IMR-90 (cell line): ENCODE data around the gene COPS7A. TPM values are rescaled to one million over a fixed set of nuclear protein-coding genes. Genes with fewer than 3 reads are reported as not detected.
A peak's percentile ranks its signal among the peaks of the same experiment; 100 is the strongest.

Experiments
- ATAC-seq: fragments of 200-7000 bp; cut with Tn5 transposase; 2 replicates; pipeline ENCODE4 v1.9.1; 2020; ENCODE audit warnings: low read depth, mild to moderate bottlenecking, moderate library complexity
- BruUV-seq: library from RNA; stranded (reverse); fragments of 400-500 nt; replicated peaks from 2 replicates; lab custom pipeline; 2021; lab: Mats Ljungman, UMichigan
- CTCF ChIA-PET: fragments of 300-600 bp; formaldehyde crosslinking; extraction: SDS; loops from one replicate; lab custom pipeline; 2021; ENCODE audit warnings: antibody characterized with exemption; lab: Yijun Ruan, JAX
- POLR2A ChIA-PET: fragments of 300-600 bp; sonication (Branson Sonifier 250); formaldehyde crosslinking; loops from one replicate; lab custom pipeline; 2022; ENCODE audit warnings: antibody characterized with exemption; ENCODE audit not compliant: unreplicated experiment; lab: Charles Lee
- DNase-seq: peaks from one replicate; pipeline ENCODE4 v3.0.0; 2013
- H2AFZ ChIP-seq: replicated peaks from 2 replicates; pipeline ENCODE3; 2013; ENCODE audit warnings: low read length, mild to moderate bottlenecking; ENCODE audit not compliant: poor library complexity
- H2AK5ac ChIP-seq: 2 replicates; pipeline ENCODE4 v1.6.1; 2013; ENCODE audit warnings: low read depth, low read length, inconsistent platforms
- H2AK9ac ChIP-seq: replicated peaks from 2 replicates; pipeline ENCODE3; 2013; ENCODE audit warnings: mild to moderate bottlenecking, low read depth, low read length, moderate library complexity; ENCODE audit not compliant: poor library complexity
- H2BK120ac ChIP-seq: 2 replicates; pipeline ENCODE4 v1.6.1; 2013; ENCODE audit warnings: low read depth, low read length, inconsistent platforms
- H2BK15ac ChIP-seq: 3 replicates; pipeline ENCODE4 v1.6.1; 2013; ENCODE audit warnings: low read depth, low read length, inconsistent platforms
- H2BK20ac ChIP-seq: 2 replicates; pipeline ENCODE4 v1.6.1; 2013; ENCODE audit warnings: low read depth, mild to moderate bottlenecking, inconsistent platforms, low read length, moderate library complexity
- H2BK5ac ChIP-seq: 2 replicates; pipeline ENCODE4 v1.6.1; 2013; ENCODE audit warnings: mild to moderate bottlenecking, low read depth, low read length, inconsistent platforms; ENCODE audit not compliant: poor library complexity, severe bottlenecking
- H3K14ac ChIP-seq: replicated peaks from 2 replicates; pipeline ENCODE4 v1.6.1; 2013; ENCODE audit warnings: low read depth, low read length, inconsistent platforms
- H3K18ac ChIP-seq: 2 replicates; pipeline ENCODE4 v1.6.1; 2013; ENCODE audit warnings: low read depth, low read length, control low read depth
- H3K23ac ChIP-seq: 2 replicates; pipeline ENCODE4 v1.6.1; 2013; ENCODE audit warnings: low read depth, low read length, inconsistent platforms
- H3K27ac ChIP-seq: 2 replicates; pipeline ENCODE4 v1.5.1; 2013; ENCODE audit warnings: mild to moderate bottlenecking, control low read depth, low read length; ENCODE audit not compliant: insufficient read depth
- H3K27me3 ChIP-seq: 2 replicates; pipeline ENCODE4 v1.6.1; 2013; ENCODE audit warnings: low read length; ENCODE audit not compliant: control insufficient read depth, insufficient read depth
- H3K36me3 ChIP-seq: 2 replicates; pipeline ENCODE4 v1.6.1; 2013; ENCODE audit warnings: low read length, mixed read lengths; ENCODE audit not compliant: control insufficient read depth, insufficient read depth
- H3K4ac ChIP-seq: 2 replicates; pipeline ENCODE4 v1.6.1; 2013; ENCODE audit warnings: low read depth, low read length, inconsistent platforms
- H3K4me1 ChIP-seq: 2 replicates; pipeline ENCODE4 v1.6.1; 2013; ENCODE audit warnings: low read length, mixed read lengths; ENCODE audit not compliant: control insufficient read depth, insufficient read depth
- H3K4me2 ChIP-seq: 2 replicates; pipeline ENCODE4 v1.6.1; 2013; ENCODE audit warnings: low read depth, mild to moderate bottlenecking, control low read depth, low read length, moderate library complexity
- H3K4me3 ChIP-seq: 2 replicates; pipeline ENCODE4 v1.5.1; 2013; ENCODE audit warnings: low read depth, mild to moderate bottlenecking, control low read depth, low read length, moderate library complexity; ENCODE audit not compliant: insufficient read depth
- H3K56ac ChIP-seq: 2 replicates; pipeline ENCODE4 v1.6.1; 2013; ENCODE audit warnings: low read length, inconsistent platforms; ENCODE audit not compliant: insufficient read depth; ENCODE audit errors: extremely low read depth
- H3K79me1 ChIP-seq, 2 experiments: 2 replicates each; pipeline ENCODE4 v1.6.1; 2013; ENCODE audit warnings: low read length in 2 of 2, inconsistent platforms in 1 of 2, low read depth in 1 of 2
- H3K9ac ChIP-seq: 2 replicates; pipeline ENCODE4 v1.6.1; 2013; ENCODE audit warnings: low read depth, low read length, control low read depth
- H3K9me1 ChIP-seq: 2 replicates; pipeline ENCODE4 v1.6.1; 2013; ENCODE audit warnings: low read length, inconsistent platforms; ENCODE audit not compliant: insufficient read depth
- H3K9me3 ChIP-seq: 2 replicates; pipeline ENCODE4 v1.6.1; 2013; ENCODE audit warnings: low read length; ENCODE audit not compliant: control insufficient read depth, insufficient read depth
- H4K20me1 ChIP-seq: 2 replicates; pipeline ENCODE4 v1.6.1; 2013; ENCODE audit warnings: low read length, inconsistent platforms; ENCODE audit not compliant: insufficient read depth
- H4K5ac ChIP-seq: 2 replicates; pipeline ENCODE4 v1.6.1; 2013; ENCODE audit warnings: mild to moderate bottlenecking, low read depth, low read length, control low read depth
- H4K8ac ChIP-seq, 2 experiments: 2 replicates each; pipeline ENCODE4 v1.6.1; 2013; ENCODE audit warnings: low read depth in 2 of 2, low read length in 2 of 2, control low read depth in 1 of 2, inconsistent platforms in 1 of 2
- H4K91ac ChIP-seq: 2 replicates; pipeline ENCODE4 v1.6.1; 2013; ENCODE audit warnings: low read depth, low read length, inconsistent platforms; ENCODE audit not compliant: insufficient read depth
- BHLHE40 ChIP-seq: fragments of 150-350 bp; IDR thresholded peaks from 2 replicates; pipeline ENCODE4 v1.6.1; 2016; ENCODE audit warnings: mild to moderate bottlenecking, low read depth, low read length
- CEBPB ChIP-seq: IDR thresholded peaks from 2 replicates; pipeline ENCODE4 v1.6.1; 2012; ENCODE audit warnings: low read depth, low read length, improper control_type of control experiment
- CHD1 ChIP-seq: IDR thresholded peaks from 2 replicates; pipeline ENCODE4 v1.6.1; 2012; ENCODE audit warnings: low read depth, low read length, improper control_type of control experiment
- FOS ChIP-seq: fragments of 150-350 bp; IDR thresholded peaks from 2 replicates; pipeline ENCODE4 v1.6.1; 2016; ENCODE audit warnings: low read depth, low read length
- MAFK ChIP-seq: IDR thresholded peaks from 2 replicates; pipeline ENCODE4 v1.6.1; 2012; ENCODE audit warnings: low read depth, low read length, improper control_type of control experiment
- MAZ ChIP-seq: IDR thresholded peaks from 2 replicates; pipeline ENCODE4 v1.6.1; 2012; ENCODE audit warnings: low read depth, mild to moderate bottlenecking, low read length, improper control_type of control experiment, moderate library complexity, borderline replicate concordance
- MXI1 ChIP-seq: IDR thresholded peaks from 2 replicates; pipeline ENCODE4 v1.6.1; 2012; ENCODE audit warnings: low read depth, mild to moderate bottlenecking, low read length, moderate library complexity, borderline replicate concordance
- NFE2L2 ChIP-seq: fragments of 150-350 bp; IDR thresholded peaks from 2 replicates; pipeline ENCODE4 v1.6.1; 2016; ENCODE audit warnings: low read depth, mild to moderate bottlenecking, low read length
- POLR2A ChIP-seq: IDR thresholded peaks from 2 replicates; pipeline ENCODE4 v1.6.1; 2012; ENCODE audit warnings: mild to moderate bottlenecking, low read depth, low read length
- RAD21 ChIP-seq: IDR thresholded peaks from 2 replicates; pipeline ENCODE4 v1.6.1; 2012; ENCODE audit warnings: low read length, improper control_type of control experiment
- RCOR1 ChIP-seq: IDR thresholded peaks from 2 replicates; pipeline ENCODE4 v1.6.1; 2012; ENCODE audit warnings: mild to moderate bottlenecking, low read length, improper control_type of control experiment; ENCODE audit not compliant: insufficient replicate concordance
- RFX5 ChIP-seq: IDR thresholded peaks from 2 replicates; pipeline ENCODE4 v1.8.0; 2012; ENCODE audit warnings: low read depth, mild to moderate bottlenecking, low read length, moderate library complexity
- SMC3 ChIP-seq: fragments of 150-350 bp; IDR thresholded peaks from 2 replicates; pipeline ENCODE4 v1.6.1; 2016; ENCODE audit warnings: low read depth, mild to moderate bottlenecking, antibody characterized with exemption, low read length, moderate library complexity
- WGBS, 2 experiments: methylation state at CpG; one replicate each; pipeline versions ENCODE4 v1.1.5 to v1.1.7; 2013; ENCODE audit warnings: missing lambda C conversion rate in 2 of 2; ENCODE audit not compliant: insufficient read length in 1 of 2; ENCODE audit errors: extremely low coverage in 2 of 2; 5-methylcytosine and 5-hydroxymethylcytosine counted together
- dilution Hi-C: fragments of 300-500 bp; cut with HindIII; formaldehyde crosslinking; loops from one replicate; pipeline ENCODE4 v1.14.3; 2018; ENCODE audit warnings: low sequenced_read_pairs; ENCODE audit not compliant: unreplicated experiment
- in situ Hi-C: fragments of 300-500 bp; cut with MboI; formaldehyde crosslinking; loops from 3 replicates; pipeline ENCODE4 v1.14.3; 2019; ENCODE audit warnings: low sequenced_read_pairs, inconsistent platforms, mixed read lengths
- intact Hi-C: fragments of 100-400 bp; cut with micrococcal nuclease; formaldehyde crosslinking; loops from 2 replicates; pipeline ENCODE4 v1.10.0; 2022
- polyA plus RNA-seq, 3 experiments: library from polyadenylated mRNA; depleted of rRNA; stranded (reverse); fragments of >200 nt; gene quantifications; 2 replicates each; pipeline ENCODE4 v1.2.3, GENCODE V29; 2012; ENCODE audit warnings: low replicate concordance in 1 of 3
- total RNA-seq: library from RNA; depleted of rRNA; stranded (reverse); fragments of >200 nt; gene quantifications from 2 replicates; pipeline ENCODE4 v1.2.3, GENCODE V29; 2012
- TF ChIP-seq, protein P1 (sequence below): fragments of 150-350 bp; IDR thresholded peaks from 2 replicates; pipeline ENCODE4 v1.6.1; 2016; ENCODE audit warnings: low read depth, mild to moderate bottlenecking, low read length, moderate library complexity, borderline replicate concordance
- TF ChIP-seq, protein P2 (sequence below): fragments of 150-350 bp; IDR thresholded peaks from 2 replicates; pipeline ENCODE4 v1.6.1; 2017; ENCODE audit warnings: mild to moderate bottlenecking, antibody characterized with exemption, low read length, low read depth
- TF ChIP-seq, protein P3 (sequence below): conservative IDR thresholded peaks from 2 replicates; pipeline ENCODE4 v1.5.1; 2012; ENCODE audit warnings: mild to moderate bottlenecking, low read depth, low read length, improper control_type of control experiment

The COPS7A gene
- total and polyA plus RNA-seq, 2 of the 4 experiments (the other 2 are of a cell fraction): 58.8 to 135 TPM

DNA sequence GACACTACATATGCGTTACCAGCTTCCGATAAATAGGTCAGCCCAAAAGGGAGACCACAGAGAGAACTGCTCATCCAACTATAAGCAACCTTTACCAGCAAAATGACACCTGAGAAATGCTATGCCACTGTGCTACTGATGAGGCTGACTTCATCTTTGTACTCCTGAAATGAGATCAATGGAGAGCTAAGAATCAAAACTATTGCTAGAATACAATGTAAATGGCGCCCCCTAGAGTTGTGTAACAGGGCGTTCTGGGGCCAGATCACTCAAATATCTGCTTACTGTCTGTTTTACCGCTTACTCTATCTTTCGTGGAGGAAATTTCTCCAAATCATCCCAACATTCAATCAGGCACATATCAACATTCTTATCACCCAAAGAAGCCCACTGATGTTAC, 39.2 kb upstream of the COPS7A start:
- Histone ChIP-seq H3K27me3 (no peaks in the 10 kb centered on the region), H2AK9ac (no peak overlapping the region), H2AFZ (no peak overlapping the region), H3K79me1 (peaks cover 15 to 63% of the 10 kb centered on the region in 2 experiments), H4K5ac (no peak overlapping the region), H3K23ac (no peak overlapping the region), H2AK5ac (no peak overlapping the region), H3K56ac (no peak overlapping the region), H3K9ac (no peak overlapping the region), H2BK20ac (no peak overlapping the region), H3K36me3 (peaks cover 11% of the 10 kb centered on the region), H3K4me2 (no peak overlapping the region), H4K20me1 (peaks cover 36% of the 10 kb centered on the region; the same call in 1 of the 2 replicates), H2BK15ac (no peak overlapping the region), H4K91ac (no peak overlapping the region), H3K27ac (no peak overlapping the region), H3K14ac (no peak overlapping the region), H3K9me1 (no peaks in the 10 kb centered on the region), H3K18ac (no peak overlapping the region), H3K9me3 (no peaks in the 10 kb centered on the region), H2BK5ac (no peak overlapping the region), H2BK120ac (no peak overlapping the region), H3K4me3 (no peak overlapping the region), H3K4me1 (peaks cover 3% of the 10 kb centered on the region), H3K4ac (no peak overlapping the region), H4K8ac (no peak overlapping the region; a peak in 1 of 4 replicates)
- TF ChIP-seq POLR2A (no peak), CHD1 (no peak), FOS (no peak), MXI1 (no peak), CEBPB (peak; percentile 28; the same call in 1 of the 2 replicates), MAZ (no peak), MAFK (no peak), BHLHE40 (no peak), NFE2L2 (no peak), RFX5 (no peak), RAD21 (peak; percentile 42), RCOR1 (no peak), SMC3 (0 out of 2 replicates have a peak, but pooled peaks have one; percentile 20)
- TF ChIP-seq, protein P1, sequence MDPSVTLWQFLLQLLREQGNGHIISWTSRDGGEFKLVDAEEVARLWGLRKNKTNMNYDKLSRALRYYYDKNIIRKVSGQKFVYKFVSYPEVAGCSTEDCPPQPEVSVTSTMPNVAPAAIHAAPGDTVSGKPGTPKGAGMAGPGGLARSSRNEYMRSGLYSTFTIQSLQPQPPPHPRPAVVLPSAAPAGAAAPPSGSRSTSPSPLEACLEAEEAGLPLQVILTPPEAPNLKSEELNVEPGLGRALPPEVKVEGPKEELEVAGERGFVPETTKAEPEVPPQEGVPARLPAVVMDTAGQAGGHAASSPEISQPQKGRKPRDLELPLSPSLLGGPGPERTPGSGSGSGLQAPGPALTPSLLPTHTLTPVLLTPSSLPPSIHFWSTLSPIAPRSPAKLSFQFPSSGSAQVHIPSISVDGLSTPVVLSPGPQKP: no peak
- TF ChIP-seq, protein P2, sequence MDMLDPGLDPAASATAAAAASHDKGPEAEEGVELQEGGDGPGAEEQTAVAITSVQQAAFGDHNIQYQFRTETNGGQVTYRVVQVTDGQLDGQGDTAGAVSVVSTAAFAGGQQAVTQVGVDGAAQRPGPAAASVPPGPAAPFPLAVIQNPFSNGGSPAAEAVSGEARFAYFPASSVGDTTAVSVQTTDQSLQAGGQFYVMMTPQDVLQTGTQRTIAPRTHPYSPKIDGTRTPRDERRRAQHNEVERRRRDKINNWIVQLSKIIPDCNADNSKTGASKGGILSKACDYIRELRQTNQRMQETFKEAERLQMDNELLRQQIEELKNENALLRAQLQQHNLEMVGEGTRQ: no peak
- TF ChIP-seq, protein P3, sequence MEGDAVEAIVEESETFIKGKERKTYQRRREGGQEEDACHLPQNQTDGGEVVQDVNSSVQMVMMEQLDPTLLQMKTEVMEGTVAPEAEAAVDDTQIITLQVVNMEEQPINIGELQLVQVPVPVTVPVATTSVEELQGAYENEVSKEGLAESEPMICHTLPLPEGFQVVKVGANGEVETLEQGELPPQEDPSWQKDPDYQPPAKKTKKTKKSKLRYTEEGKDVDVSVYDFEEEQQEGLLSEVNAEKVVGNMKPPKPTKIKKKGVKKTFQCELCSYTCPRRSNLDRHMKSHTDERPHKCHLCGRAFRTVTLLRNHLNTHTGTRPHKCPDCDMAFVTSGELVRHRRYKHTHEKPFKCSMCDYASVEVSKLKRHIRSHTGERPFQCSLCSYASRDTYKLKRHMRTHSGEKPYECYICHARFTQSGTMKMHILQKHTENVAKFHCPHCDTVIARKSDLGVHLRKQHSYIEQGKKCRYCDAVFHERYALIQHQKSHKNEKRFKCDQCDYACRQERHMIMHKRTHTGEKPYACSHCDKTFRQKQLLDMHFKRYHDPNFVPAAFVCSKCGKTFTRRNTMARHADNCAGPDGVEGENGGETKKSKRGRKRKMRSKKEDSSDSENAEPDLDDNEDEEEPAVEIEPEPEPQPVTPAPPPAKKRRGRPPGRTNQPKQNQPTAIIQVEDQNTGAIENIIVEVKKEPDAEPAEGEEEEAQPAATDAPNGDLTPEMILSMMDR: peak; percentile 48
- no CpG with 5 or more reads among the region's 6 CpGs for WGBS, 2 experiments
- ChIA-PET CTCF (interaction anchor here (0.9 to 1.0 kb wide), 3 partner anchors 15 to 66 kb away, joined by 3 read pairs; no protein-coding TSS in a partner anchor), POLR2A (no interaction called here)
- intact Hi-C loops (loop anchor here (5.0 to 10.0 kb wide), 2 partner anchors 130 to 143 kb away; partner anchors contain the start of genes IFFO1 and P3H3), in situ Hi-C loops (loop anchor here (10.0 kb wide), 1 partner anchor 110 kb away; no protein-coding TSS in a partner anchor), dilution Hi-C loops (no loop called here)
- no TSS peak for BruUV-seq
- DNase-seq (peak; percentile 16), ATAC-seq (no peak)
